Measurements from ENCODE around the gene ARRDC1.

- TF ChIP-seq POLR2AphosphoS5 (IDR thresholded peaks at IDR 0.05; ENCODE audit: borderline replicate concordance, low read depth, low read length) = no peak
- TF ChIP-seq EZH2 (IDR thresholded peaks at IDR 0.05) = no peak
- no peak for TF ChIP-seq FOXP2 (optimal IDR thresholded peaks at IDR 0.05; ENCODE audit: control extremely low read depth, extremely low read length, insufficient read depth)
Observed at GRCh38 chr9:137630679-137631078, 25.2 kb downstream of the ARRDC1 start.

Measured in SK-N-MC (cell line).